ENCODE measurements around the gene NR4A1. TPM values are rescaled to one million over a fixed set of nuclear protein-coding genes. Genes with fewer than 3 reads are reported as not detected.

Gene NR4A1
- total and polyA plus RNA-seq, 2 of the 13 experiments (the other 11 are each of a cell fraction or from before 2014, with no cell fraction given) = 5.7 to 15.2 TPM

DNA sequence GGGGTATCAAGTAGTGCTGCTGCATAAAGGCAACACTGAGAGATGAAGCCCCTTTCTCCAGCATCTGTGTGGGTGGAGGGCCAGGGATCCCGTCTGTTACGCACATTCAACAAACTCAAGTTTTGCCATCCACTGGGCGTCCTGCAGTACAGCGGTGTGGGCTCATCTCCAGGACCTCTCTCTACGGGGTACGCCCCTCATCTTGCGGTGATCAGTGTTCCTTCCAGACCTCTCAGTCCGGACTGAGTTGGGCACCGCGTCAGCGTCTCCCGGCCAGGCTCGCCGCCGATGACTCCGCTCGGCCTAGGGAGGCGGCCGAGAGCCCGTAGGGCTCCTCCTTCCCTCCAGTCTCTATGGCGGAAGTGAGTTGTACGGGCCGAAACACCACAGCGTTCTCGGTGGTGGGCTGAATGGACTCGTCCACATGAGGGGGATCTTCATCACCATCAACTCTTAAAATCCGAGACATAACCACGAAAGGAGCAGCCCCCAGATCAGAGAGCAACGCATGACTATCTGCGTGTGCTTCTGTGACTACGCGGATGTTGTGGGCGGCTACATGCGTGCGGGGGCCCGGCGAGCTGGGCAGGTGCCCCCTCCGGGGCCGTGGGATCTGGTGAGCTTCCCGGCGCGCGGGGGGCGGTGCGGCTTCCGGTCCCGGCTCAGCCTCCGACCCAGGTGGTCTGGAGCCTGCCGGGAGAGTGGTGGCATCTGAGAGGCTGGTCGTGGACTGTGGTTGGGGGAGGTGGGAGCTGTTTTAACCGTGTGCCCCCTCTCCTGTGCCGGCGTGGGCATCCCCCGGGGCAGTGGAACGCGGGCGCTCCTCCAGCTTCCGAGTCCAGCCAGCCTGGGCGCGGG lies 18.3 kb downstream of the NR4A1 start, which contains the start of gene ATG101 (continued):
- TF ChIP-seq FOXP4 (CRISPR knock-in tag; IDR thresholded peaks at IDR 0.05) (no peak; the same call in 1 of the 2 replicates), ZNF614 (CRISPR knock-in tag; IDR thresholded peaks at IDR 0.05; ENCODE audit: borderline replicate concordance) (0 out of 2 replicates have a peak, but pooled peaks have one; percentile 75), BHLHE40 (IDR thresholded peaks at IDR 0.05; ENCODE audit: low read length) (peak; percentile 98), TMF1 (CRISPR knock-in tag; IDR thresholded peaks at IDR 0.05; ENCODE audit: low read depth) (0 out of 2 replicates have a peak, but pooled peaks have one; percentile 48), PHF5A (CRISPR knock-in tag; IDR thresholded peaks at IDR 0.05; ENCODE audit: low read depth, unreplicated experiment) (no peak), TCF7L2 (IDR thresholded peaks at IDR 0.05; ENCODE audit: low read depth, low read length) (no peak), ZNF776 (CRISPR knock-in tag; IDR thresholded peaks at IDR 0.05) (peak; percentile 53), ZNF362 (CRISPR knock-in tag; IDR thresholded peaks at IDR 0.05; ENCODE audit: borderline replicate concordance) (peak; percentile 61), HMG20A (CRISPR knock-in tag; IDR thresholded peaks at IDR 0.05; ENCODE audit: borderline replicate concordance) (no peak), SOX6 (IDR thresholded peaks at IDR 0.05) (no peak), SOX6 (CRISPR knock-in tag; IDR thresholded peaks at IDR 0.05) (peak; percentile 72), HNRNPK (IDR thresholded peaks at IDR 0.05; ENCODE audit: low read depth, low read length, poor library complexity, severe bottlenecking) (peak; percentile 82), NONO (IDR thresholded peaks at IDR 0.05) (peak; percentile 96), NONO (CRISPR knock-in tag; conservative IDR thresholded peaks at IDR 0.05) (peak; percentile 87), DPF2 (CRISPR knock-in tag; IDR thresholded peaks at IDR 0.05; ENCODE audit: borderline replicate concordance, low read depth) (no peak), ZNF101 (CRISPR knock-in tag; IDR thresholded peaks at IDR 0.05; ENCODE audit: borderline replicate concordance, low read depth) (no peak; the same call in 1 of the 2 replicates), SRSF4 (IDR thresholded peaks at IDR 0.05; ENCODE audit: low read depth, low read length, poor library complexity, severe bottlenecking) (no peak), ZNF790 (CRISPR knock-in tag; IDR thresholded peaks at IDR 0.05; ENCODE audit: borderline replicate concordance) (peak; percentile 75; the same call in 1 of the 2 replicates), CENPT (CRISPR knock-in tag; IDR thresholded peaks at IDR 0.05; ENCODE audit: low read depth) (no peak), KAT8 (CRISPR knock-in tag; IDR thresholded peaks at IDR 0.05) (peak; percentile 92)
- TF ChIP-seq, protein P1, sequence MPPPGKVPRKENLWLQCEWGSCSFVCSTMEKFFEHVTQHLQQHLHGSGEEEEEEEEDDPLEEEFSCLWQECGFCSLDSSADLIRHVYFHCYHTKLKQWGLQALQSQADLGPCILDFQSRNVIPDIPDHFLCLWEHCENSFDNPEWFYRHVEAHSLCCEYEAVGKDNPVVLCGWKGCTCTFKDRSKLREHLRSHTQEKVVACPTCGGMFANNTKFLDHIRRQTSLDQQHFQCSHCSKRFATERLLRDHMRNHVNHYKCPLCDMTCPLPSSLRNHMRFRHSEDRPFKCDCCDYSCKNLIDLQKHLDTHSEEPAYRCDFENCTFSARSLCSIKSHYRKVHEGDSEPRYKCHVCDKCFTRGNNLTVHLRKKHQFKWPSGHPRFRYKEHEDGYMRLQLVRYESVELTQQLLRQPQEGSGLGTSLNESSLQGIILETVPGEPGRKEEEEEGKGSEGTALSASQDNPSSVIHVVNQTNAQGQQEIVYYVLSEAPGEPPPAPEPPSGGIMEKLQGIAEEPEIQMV (CRISPR knock-in tag; IDR thresholded peaks at IDR 0.05; ENCODE audit: low read depth) = peak; percentile 95
- TF ChIP-seq, protein P2, sequence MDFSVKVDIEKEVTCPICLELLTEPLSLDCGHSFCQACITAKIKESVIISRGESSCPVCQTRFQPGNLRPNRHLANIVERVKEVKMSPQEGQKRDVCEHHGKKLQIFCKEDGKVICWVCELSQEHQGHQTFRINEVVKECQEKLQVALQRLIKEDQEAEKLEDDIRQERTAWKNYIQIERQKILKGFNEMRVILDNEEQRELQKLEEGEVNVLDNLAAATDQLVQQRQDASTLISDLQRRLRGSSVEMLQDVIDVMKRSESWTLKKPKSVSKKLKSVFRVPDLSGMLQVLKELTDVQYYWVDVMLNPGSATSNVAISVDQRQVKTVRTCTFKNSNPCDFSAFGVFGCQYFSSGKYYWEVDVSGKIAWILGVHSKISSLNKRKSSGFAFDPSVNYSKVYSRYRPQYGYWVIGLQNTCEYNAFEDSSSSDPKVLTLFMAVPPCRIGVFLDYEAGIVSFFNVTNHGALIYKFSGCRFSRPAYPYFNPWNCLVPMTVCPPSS (IDR thresholded peaks at IDR 0.05) = no peak
- TF ChIP-seq, protein P3, sequence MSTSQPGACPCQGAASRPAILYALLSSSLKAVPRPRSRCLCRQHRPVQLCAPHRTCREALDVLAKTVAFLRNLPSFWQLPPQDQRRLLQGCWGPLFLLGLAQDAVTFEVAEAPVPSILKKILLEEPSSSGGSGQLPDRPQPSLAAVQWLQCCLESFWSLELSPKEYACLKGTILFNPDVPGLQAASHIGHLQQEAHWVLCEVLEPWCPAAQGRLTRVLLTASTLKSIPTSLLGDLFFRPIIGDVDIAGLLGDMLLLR (CRISPR knock-in tag; IDR thresholded peaks at IDR 0.05) = peak; percentile 68; the same call in 1 of the 2 replicates

All from HepG2 (cell line).